PC-9 (cell line): ENCODE results near the gene PRUNE2.

Experiments
- CTCF ChIP-seq: fragments of 200-600 bp; sonication (generic); conservative IDR thresholded peaks from 2 replicates; pipeline ENCODE4 v1.6.1; 2017; ENCODE audit warnings: mixed run types, antibody characterized with exemption, mild to moderate bottlenecking, moderate library complexity
- EZH2 ChIP-seq: fragments of 200-600 bp; sonication (generic); IDR thresholded peaks from 2 replicates; pipeline ENCODE4 v1.8.0; 2017; ENCODE audit warnings: antibody characterized with exemption, low read depth

GRCh38 chr9:76729980-76730737, 175.8 kb downstream of the PRUNE2 start:
- no peak for TF ChIP-seq CTCF
- no peak for TF ChIP-seq EZH2
